GM12873 (cell line): ENCODE results near the gene TPRN.

Source experiments
- TF ChIP-seq, protein P1 (sequence below): IDR thresholded peaks from 2 replicates; pipeline ENCODE4 v1.5.1; 2012; ENCODE audit warnings: low read depth, mild to moderate bottlenecking, moderate library complexity, low read length, control low read depth; ENCODE audit not compliant: insufficient read depth; ENCODE audit errors: missing control alignments

TPRN gene

DNA sequence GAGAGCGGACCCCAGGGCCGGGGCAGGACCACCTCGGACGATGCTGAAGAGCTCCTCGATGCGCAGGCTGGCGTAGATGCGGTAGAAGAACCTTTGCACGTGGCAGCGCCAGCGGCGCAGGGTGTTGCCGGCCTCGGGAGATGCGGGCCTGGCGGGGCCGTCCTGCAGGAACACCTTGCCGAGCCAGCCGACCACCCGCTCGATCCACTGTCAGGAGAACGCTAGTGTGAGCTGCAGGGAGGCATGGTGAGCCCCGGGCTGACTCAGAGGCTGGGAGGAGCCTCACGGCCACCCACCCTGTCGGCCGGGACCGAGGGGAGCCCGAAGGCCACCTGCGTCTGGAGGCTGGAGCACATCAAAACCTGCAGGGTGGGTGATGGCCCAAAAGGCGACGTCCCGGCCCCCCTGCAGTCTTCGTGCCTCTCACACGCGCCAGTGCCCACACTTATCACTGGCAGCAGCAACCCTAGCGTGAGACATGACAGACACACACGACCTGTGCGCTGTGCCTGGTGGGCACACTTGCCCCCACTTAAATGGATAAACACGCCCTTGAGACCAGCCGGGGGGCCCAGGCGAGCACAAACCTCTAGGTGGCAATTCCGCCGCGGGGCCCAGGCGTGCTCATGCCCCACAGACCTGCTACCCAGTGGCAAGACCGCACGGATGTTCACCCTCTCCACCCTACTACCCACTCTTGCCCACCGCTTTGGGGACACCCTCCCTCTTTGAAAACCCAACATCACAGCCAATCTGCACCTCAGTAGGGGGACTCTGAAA lies 15.5 kb downstream of the TPRN start:
- TF ChIP-seq, protein P1, sequence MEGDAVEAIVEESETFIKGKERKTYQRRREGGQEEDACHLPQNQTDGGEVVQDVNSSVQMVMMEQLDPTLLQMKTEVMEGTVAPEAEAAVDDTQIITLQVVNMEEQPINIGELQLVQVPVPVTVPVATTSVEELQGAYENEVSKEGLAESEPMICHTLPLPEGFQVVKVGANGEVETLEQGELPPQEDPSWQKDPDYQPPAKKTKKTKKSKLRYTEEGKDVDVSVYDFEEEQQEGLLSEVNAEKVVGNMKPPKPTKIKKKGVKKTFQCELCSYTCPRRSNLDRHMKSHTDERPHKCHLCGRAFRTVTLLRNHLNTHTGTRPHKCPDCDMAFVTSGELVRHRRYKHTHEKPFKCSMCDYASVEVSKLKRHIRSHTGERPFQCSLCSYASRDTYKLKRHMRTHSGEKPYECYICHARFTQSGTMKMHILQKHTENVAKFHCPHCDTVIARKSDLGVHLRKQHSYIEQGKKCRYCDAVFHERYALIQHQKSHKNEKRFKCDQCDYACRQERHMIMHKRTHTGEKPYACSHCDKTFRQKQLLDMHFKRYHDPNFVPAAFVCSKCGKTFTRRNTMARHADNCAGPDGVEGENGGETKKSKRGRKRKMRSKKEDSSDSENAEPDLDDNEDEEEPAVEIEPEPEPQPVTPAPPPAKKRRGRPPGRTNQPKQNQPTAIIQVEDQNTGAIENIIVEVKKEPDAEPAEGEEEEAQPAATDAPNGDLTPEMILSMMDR = no peak

DNA sequence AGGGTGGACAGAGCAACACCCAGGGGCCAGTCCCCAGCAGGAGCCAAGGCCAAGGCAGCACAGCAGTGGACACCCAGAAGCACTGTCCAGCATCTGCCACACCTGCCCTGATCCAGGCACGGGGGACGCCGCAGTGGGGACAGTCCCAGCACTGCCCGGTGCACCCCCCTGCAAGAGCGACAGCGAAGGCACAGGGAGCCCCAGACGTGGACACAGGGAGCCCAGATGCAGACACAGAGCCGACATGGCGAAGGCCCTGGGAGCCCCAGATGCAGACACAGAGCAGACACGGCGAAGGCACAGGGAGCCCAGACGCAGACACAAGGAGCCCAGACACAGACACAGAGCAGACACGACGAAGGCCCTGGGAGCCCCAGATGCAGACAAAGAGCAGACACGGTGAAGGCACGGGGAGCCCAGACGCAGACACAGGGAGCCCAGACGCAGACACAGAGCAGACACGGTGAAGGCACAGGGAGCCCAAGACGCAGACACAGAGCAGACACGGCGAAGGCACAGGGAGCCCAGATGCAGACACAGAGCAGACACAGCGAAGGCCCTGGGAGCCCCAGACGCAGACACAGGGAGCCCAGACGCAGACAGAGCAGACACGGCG lies 16.5 kb downstream of the TPRN start:
- TF ChIP-seq, protein P1 = no peak

DNA sequence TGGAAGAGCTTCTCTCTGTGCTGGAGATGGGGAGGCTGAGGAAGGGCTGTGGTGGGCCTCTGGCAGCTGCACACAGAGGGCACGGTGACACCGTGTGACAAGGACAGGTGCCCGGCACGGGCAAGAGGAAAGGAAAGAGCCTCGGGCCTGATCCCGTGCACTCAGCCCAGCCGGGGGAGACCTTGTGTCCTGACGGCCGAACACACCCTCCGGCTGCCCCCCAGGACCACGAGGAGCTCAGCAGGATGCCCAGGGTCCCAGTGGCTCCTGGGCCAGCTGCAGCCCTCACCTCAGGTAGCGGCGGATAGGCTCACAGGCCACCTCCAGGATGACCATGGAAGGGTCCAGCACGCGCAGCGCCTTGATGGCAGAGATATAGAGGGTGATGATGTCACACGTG lies 17.7 kb downstream of the TPRN start:
- TF ChIP-seq, protein P1 = no peak

DNA sequence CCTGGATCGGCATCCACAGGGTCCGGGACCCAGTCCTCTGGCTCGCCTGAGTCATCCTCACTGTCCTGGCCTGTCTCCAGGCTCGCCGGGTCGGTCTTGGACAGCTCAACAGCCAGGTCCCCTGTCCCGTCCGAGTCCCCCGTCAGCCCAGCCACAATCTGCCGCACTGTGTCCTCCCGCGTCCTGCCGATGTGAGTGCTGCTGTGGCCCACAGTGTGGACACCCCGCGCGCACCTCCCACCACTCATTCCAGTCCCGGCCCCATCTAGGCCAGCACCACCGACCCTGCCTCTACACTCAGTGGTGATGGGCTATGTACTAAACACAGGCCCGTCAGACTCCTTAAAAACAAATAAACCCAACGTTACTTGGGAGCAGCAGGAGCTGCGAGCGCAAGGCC lies 18.9 kb downstream of the TPRN start:
- TF ChIP-seq, protein P1 = no peak

DNA sequence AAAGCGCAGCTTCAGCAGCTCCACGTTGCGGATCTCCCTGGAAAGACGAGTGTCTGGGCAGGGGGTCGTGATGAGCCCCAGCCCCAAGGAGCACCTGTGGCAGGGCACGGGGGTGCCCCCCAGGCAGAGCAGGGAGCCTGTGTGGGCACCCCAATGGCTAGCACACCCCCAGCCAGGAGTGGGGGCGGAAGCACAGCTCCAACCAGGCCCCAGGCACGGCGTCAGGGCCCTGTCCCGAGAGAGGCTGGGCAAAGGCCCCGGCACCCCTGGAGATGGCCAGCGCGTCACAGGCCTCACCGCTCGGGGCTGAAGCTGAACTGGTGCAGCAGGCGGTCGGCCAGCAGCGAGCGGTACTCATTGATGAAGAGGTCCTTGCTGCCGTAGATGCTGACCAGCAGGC lies 20.1 kb downstream of the TPRN start:
- TF ChIP-seq, protein P1 = no peak

DNA sequence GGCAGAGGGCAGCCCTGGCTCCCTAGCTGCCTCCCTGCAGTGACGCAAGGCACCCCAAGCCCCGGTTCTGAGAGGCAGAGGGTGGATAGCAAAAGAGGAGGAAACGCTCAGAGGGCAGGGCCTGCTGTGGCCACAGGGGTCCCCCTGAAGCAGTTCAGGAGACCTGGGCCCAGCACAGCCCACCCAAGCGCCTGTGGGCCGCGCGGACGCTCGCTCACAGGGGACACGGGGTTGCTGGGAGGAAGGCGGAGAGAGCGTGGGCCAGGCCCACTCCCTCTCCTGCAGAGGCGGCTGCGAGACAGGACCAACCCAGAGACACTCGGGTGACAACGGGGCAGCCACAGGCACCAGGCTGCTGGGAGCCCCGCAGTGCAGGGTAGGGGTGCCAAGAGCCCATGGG lies 20.8 kb downstream of the TPRN start:
- TF ChIP-seq, protein P1 = no peak

DNA sequence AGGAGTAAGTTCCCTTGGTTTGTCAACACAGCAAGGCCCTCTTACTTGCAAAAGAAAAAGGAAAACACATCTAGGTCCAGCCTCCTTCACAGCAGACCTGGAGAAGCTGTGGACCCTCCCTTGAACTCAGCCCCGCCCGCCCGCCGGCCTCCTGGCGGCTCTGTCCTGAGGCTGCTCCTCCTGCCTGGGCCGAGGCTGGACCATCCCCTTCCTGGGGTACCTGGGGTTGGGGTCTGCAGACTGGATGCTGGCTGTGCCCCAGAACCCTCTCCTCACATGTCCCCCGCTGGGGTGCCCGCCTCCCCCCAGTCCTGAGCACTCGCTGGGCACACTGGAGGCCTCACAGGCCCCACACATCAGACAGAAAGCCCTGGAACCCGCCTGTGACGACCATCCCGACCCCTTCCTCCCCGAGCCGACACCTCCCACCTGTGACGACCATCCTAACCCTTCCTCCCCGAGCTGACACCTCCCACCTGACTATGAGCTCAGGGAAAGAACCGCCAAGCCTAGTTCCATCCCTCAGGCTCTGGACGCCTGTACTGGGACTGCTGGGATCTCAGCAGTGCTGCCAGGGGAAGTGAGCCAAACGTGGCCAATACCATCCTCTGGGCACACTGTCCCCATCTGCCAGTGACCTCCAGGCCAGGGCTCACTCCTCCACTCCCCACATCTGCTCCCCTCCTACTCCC lies 21.5 kb downstream of the TPRN start:
- TF ChIP-seq, protein P1 = no peak
